ENCODE results near the gene GOLGA6A.

The GOLGA6A gene

DNA sequence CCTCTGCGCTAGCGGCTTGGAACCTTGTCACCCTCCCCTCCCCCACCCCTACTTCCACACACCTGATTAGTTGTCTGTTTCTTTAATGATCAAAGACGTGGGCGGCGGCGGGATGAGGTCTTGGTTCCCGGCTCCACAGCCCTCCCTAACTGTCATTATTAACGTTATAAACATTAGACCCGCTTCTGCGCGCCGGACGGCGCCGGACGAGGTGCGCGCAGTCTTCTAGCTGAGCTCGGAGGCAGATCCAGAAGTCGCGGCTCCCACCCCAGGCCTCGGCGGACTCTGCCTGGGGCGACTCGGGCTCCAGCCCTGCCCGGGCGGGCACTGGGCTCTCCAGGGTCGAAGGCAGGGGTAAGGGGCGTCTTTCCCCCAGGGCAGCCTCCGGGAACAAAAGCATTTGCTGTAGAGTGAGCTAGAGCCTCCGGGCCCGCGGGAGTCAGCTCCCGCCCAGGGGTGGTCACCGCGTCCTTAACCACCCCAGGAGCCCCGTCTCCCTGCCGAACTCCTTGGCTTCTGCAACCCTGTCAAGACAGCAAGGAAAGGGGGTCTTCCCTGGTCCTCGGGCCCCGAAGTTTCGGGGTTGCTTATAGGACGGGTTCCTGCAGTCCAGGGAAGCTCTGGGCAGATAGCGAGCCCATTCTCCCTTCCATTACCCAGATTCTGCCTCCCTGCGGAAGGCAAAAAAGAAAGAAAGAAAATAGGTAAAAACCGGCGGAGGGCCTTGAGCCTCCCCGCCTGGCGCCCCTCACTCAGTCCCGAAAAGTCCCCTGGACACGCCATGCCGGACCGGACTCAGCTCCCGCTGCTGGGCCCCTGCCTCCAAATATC is 45.8 kb upstream of the GOLGA6A start:
- Histone ChIP-seq H3K79me2 (ENCODE audit: insufficient read depth, low read length) (no peaks in the 10 kb centered on the region), H3K36me3 (ENCODE audit: insufficient read depth, low read length) (no peaks in the 10 kb centered on the region), H3K4me2 (ENCODE audit: low read depth, low read length, poor library complexity, severe bottlenecking) (peak overlapping the region; percentile 48), H3K9me2 (replicated peaks; ENCODE audit: low read depth, low read length) (no peaks in the 10 kb centered on the region), H3F3A (ENCODE audit: low read depth) (no peaks in the 10 kb centered on the region), H3K9ac (ENCODE audit: low read depth, low read length, poor library complexity, severe bottlenecking) (no peak overlapping the region), H3K27me3 (ENCODE audit: insufficient read depth, low read length, poor library complexity, severe bottlenecking) (no peaks in the 10 kb centered on the region), H3K4me3 (ENCODE audit: low read length, poor library complexity, severe bottlenecking) (no peak overlapping the region), H3K9me3 (ENCODE audit: insufficient read depth, low read depth, low read length) (no peaks in the 10 kb centered on the region), H2AFZ (ENCODE audit: low read length) (no peak overlapping the region), H4K20me1 (ENCODE audit: insufficient read depth, low read length, poor library complexity, severe bottlenecking) (no peaks in the 10 kb centered on the region), H3K4me1 (ENCODE audit: insufficient read depth, low read length, poor library complexity, severe bottlenecking) (peaks cover 11% of the 10 kb centered on the region)
- no peak for TF ChIP-seq EZH2phosphoT487 (IDR thresholded peaks at IDR 0.05; ENCODE audit: borderline replicate concordance)
- TF ChIP-seq, protein P1, sequence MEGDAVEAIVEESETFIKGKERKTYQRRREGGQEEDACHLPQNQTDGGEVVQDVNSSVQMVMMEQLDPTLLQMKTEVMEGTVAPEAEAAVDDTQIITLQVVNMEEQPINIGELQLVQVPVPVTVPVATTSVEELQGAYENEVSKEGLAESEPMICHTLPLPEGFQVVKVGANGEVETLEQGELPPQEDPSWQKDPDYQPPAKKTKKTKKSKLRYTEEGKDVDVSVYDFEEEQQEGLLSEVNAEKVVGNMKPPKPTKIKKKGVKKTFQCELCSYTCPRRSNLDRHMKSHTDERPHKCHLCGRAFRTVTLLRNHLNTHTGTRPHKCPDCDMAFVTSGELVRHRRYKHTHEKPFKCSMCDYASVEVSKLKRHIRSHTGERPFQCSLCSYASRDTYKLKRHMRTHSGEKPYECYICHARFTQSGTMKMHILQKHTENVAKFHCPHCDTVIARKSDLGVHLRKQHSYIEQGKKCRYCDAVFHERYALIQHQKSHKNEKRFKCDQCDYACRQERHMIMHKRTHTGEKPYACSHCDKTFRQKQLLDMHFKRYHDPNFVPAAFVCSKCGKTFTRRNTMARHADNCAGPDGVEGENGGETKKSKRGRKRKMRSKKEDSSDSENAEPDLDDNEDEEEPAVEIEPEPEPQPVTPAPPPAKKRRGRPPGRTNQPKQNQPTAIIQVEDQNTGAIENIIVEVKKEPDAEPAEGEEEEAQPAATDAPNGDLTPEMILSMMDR (conservative IDR thresholded peaks at IDR 0.05; ENCODE audit: low read length), result no peak

DNA sequence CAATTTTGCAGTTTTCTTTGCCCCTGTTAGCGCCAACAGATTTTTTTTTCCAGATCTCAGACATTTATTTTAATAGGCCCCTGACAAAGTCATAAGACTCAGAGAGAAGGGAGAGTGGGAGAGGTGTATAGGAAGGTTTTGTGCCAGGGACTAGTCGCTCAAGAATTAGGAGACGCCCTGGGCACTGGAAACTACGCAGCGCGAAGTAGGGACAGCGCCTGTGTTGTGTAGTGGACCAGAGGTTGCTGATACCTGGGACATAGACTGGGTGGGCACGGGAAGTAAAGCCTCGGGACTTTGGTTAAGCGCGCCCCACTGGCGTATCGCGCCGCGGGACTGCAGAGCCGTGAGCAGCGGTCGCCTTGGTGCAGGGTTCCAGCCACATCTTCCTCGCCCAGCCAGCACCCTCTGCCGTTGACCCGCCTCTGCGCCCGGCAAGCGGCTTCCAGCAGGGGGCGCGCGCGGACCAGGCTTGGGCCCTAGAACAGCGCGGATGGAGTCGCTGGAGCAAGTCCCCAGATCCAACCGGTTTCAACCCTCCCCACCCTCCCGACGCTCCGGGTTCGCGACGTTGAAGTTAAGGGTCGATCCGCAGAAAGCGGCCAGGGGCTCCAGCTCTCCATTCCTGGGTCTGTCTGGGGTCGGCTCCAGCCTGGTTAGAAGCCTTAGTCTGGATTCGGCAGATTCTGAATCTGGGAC is 45.1 kb upstream of the GOLGA6A start:
- no peak for TF ChIP-seq EZH2phosphoT487 (IDR thresholded peaks at IDR 0.05; ENCODE audit: borderline replicate concordance)
- TF ChIP-seq, protein P1 (conservative IDR thresholded peaks at IDR 0.05; ENCODE audit: low read length), result peak; percentile 86
- Histone ChIP-seq H2AFZ (ENCODE audit: low read length) (peak overlapping the region; percentile 58), H3K4me1 (ENCODE audit: insufficient read depth, low read length, poor library complexity, severe bottlenecking) (peaks cover 18% of the 10 kb centered on the region), H3K9ac (ENCODE audit: low read depth, low read length, poor library complexity, severe bottlenecking) (no peak overlapping the region), H3K9me3 (ENCODE audit: insufficient read depth, low read depth, low read length) (no peaks in the 10 kb centered on the region), H3K9me2 (replicated peaks; ENCODE audit: low read depth, low read length) (no peaks in the 10 kb centered on the region), H3F3A (ENCODE audit: low read depth) (no peaks in the 10 kb centered on the region), H3K36me3 (ENCODE audit: insufficient read depth, low read length) (no peaks in the 10 kb centered on the region), H3K4me2 (ENCODE audit: low read depth, low read length, poor library complexity, severe bottlenecking) (peak overlapping the region; percentile 48), H3K27me3 (ENCODE audit: insufficient read depth, low read length, poor library complexity, severe bottlenecking) (no peaks in the 10 kb centered on the region), H3K4me3 (ENCODE audit: low read length, poor library complexity, severe bottlenecking) (peak overlapping the region; percentile 31), H4K20me1 (ENCODE audit: insufficient read depth, low read length, poor library complexity, severe bottlenecking) (no peaks in the 10 kb centered on the region), H3K79me2 (ENCODE audit: insufficient read depth, low read length) (no peaks in the 10 kb centered on the region)

DNA sequence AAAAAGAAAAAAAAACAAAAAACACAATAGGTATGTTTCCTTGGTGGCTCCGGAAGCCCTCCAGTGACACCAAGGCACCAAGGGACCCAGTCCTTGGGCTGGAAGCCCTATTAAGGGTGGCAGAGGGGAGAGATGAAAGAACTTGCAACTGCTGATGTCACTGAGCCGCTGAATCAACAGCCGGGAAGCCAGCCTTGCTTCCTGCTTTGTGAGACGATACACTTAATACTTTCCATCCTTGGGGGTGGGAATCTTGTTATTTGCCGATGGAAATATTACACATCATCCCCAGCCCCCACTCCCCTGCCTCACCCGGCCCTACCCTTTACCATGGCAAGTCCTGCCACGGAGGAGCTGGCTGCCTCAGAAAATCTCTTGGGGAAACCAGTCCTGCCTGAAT is 42.4 kb upstream of the GOLGA6A start:
- Histone ChIP-seq H3K9ac (ENCODE audit: low read depth, low read length, poor library complexity, severe bottlenecking) (no peak overlapping the region), H4K20me1 (ENCODE audit: insufficient read depth, low read length, poor library complexity, severe bottlenecking) (no peaks in the 10 kb centered on the region), H3K4me2 (ENCODE audit: low read depth, low read length, poor library complexity, severe bottlenecking) (no peak overlapping the region), H3K4me3 (ENCODE audit: low read length, poor library complexity, severe bottlenecking) (no peak overlapping the region), H3K36me3 (ENCODE audit: insufficient read depth, low read length) (no peaks in the 10 kb centered on the region), H3K79me2 (ENCODE audit: insufficient read depth, low read length) (no peaks in the 10 kb centered on the region), H3K27me3 (ENCODE audit: insufficient read depth, low read length, poor library complexity, severe bottlenecking) (no peaks in the 10 kb centered on the region), H3K9me3 (ENCODE audit: insufficient read depth, low read depth, low read length) (no peaks in the 10 kb centered on the region), H3K4me1 (ENCODE audit: insufficient read depth, low read length, poor library complexity, severe bottlenecking) (peaks cover 24% of the 10 kb centered on the region), H2AFZ (ENCODE audit: low read length) (no peak overlapping the region), H3F3A (ENCODE audit: low read depth) (no peaks in the 10 kb centered on the region), H3K9me2 (replicated peaks; ENCODE audit: low read depth, low read length) (no peaks in the 10 kb centered on the region)
- no peak for TF ChIP-seq EZH2phosphoT487 (IDR thresholded peaks at IDR 0.05; ENCODE audit: borderline replicate concordance)
- TF ChIP-seq, protein P1 (conservative IDR thresholded peaks at IDR 0.05; ENCODE audit: low read length), result no peak

Data from Loucy (cell line).